HEK293 (cell line): ENCODE data around the gene FBXL13.

ENCODE experiments used
- CTCF ChIA-PET: fragments of 350-600 bp; formaldehyde crosslinking; extraction: SDS; loops from one replicate; lab custom pipeline; 2021; ENCODE audit warnings: antibody characterized with exemption; lab: Yijun Ruan, JAX
- POLR2A ChIA-PET: fragments of 300-600 bp; formaldehyde crosslinking; extraction: SDS; loops from one replicate; lab custom pipeline; 2020; ENCODE audit warnings: antibody characterized with exemption, inconsistent platforms; lab: Yijun Ruan, JAX
- H3K27ac ChIP-seq: fragments of 200-500 bp; sonication (Bioruptor generic); 2 replicates; pipeline ENCODE4 v1.5.1; 2014; ENCODE audit warnings: low read depth, low read length, control low read depth, inconsistent platforms; ENCODE audit errors: extremely low read depth
- H3K36me3 ChIP-seq, 2 experiments: fragments of 200-500 bp in 1 of 2; sonication (Bioruptor generic) in 1 of 2; 1 replicate in 1 of 2; 2 replicates in 1 of 2; pipeline ENCODE4 v1.5.1; 2014 to 2017; ENCODE audit warnings: inconsistent platforms in 2 of 2, low read length in 2 of 2; ENCODE audit not compliant: control insufficient read depth in 2 of 2, insufficient read depth in 1 of 2
- H3K4me1 ChIP-seq: fragments of 200-500 bp; sonication (Bioruptor generic); 2 replicates; pipeline ENCODE4 v1.5.1; 2014; ENCODE audit warnings: mild to moderate bottlenecking, low read length, inconsistent platforms; ENCODE audit not compliant: control insufficient read depth, insufficient read depth
- H3K4me3 ChIP-seq: 2 replicates; pipeline ENCODE4 v1.5.1; 2011; ENCODE audit warnings: low read depth, mild to moderate bottlenecking, control low read depth, low read length, moderate library complexity
- H3K9me3 ChIP-seq: fragments of 200-500 bp; sonication (Bioruptor generic); 2 replicates; pipeline ENCODE4 v1.5.1; 2014; ENCODE audit warnings: low read depth, low read length, inconsistent platforms; ENCODE audit not compliant: control insufficient read depth, insufficient read depth
- GLIS1 ChIP-seq: fragments of 450-650 bp; formaldehyde crosslinking; IDR thresholded peaks from 2 replicates; pipeline ENCODE4 v1.5.1; 2016; ENCODE audit warnings: missing biosample characterization, missing genetic modification characterization
- KLF10 ChIP-seq: fragments of 450-650 bp; IDR thresholded peaks from 2 replicates; pipeline ENCODE4 v1.5.1; 2018; ENCODE audit warnings: missing biosample characterization, mild to moderate bottlenecking, missing genetic modification characterization
- SCRT2 ChIP-seq: fragments of 450-650 bp; formaldehyde crosslinking; IDR thresholded peaks from 2 replicates; pipeline ENCODE4 v1.5.1; 2016; ENCODE audit warnings: missing biosample characterization, missing genetic modification characterization
- ZBTB7A ChIP-seq: fragments of 450-650 bp; formaldehyde crosslinking; IDR thresholded peaks from 2 replicates; pipeline ENCODE4 v1.5.1; 2016; ENCODE audit warnings: low read depth, missing biosample characterization, missing genetic modification characterization
- ZIC2 ChIP-seq: fragments of 450-650 bp; formaldehyde crosslinking; IDR thresholded peaks from 2 replicates; pipeline ENCODE4 v1.5.1; 2016; ENCODE audit warnings: missing biosample characterization, missing genetic modification characterization
- ZNF10 ChIP-seq: fragments of 450-650 bp; formaldehyde crosslinking; IDR thresholded peaks from 2 replicates; pipeline ENCODE4 v1.5.1; 2017; ENCODE audit warnings: missing biosample characterization, missing genetic modification characterization
- ZNF121 ChIP-seq: fragments of 450-650 bp; formaldehyde crosslinking; IDR thresholded peaks from 2 replicates; pipeline ENCODE4 v1.5.1; 2016; ENCODE audit warnings: missing biosample characterization, missing genetic modification characterization
- ZNF148 ChIP-seq: fragments of 450-650 bp; formaldehyde crosslinking; IDR thresholded peaks from 2 replicates; pipeline ENCODE4 v1.5.0; 2017; ENCODE audit warnings: missing biosample characterization, missing genetic modification characterization, borderline replicate concordance
- ZNF19 ChIP-seq: fragments of 450-650 bp; formaldehyde crosslinking; IDR thresholded peaks from 2 replicates; pipeline ENCODE4; 2016; ENCODE audit warnings: missing biosample characterization, missing genetic modification characterization, low read depth
- ZNF202 ChIP-seq: fragments of 450-650 bp; formaldehyde crosslinking; IDR thresholded peaks from 2 replicates; pipeline ENCODE4 v1.5.1; 2016; ENCODE audit warnings: missing biosample characterization, missing genetic modification characterization, borderline replicate concordance
- ZNF248 ChIP-seq: fragments of 450-650 bp; formaldehyde crosslinking; IDR thresholded peaks from 2 replicates; pipeline ENCODE4 v1.5.1; 2017; ENCODE audit warnings: missing biosample characterization, missing genetic modification characterization
- ZNF26 ChIP-seq: fragments of 450-650 bp; formaldehyde crosslinking; IDR thresholded peaks from 2 replicates; pipeline ENCODE4 v1.5.1; 2016; ENCODE audit warnings: missing biosample characterization, missing genetic modification characterization
- ZNF266 ChIP-seq: fragments of 450-650 bp; formaldehyde crosslinking; IDR thresholded peaks from 2 replicates; pipeline ENCODE4 v1.5.1; 2016; ENCODE audit warnings: missing biosample characterization, missing genetic modification characterization, low read depth
- ZNF366 ChIP-seq: fragments of 450-650 bp; formaldehyde crosslinking; conservative IDR thresholded peaks from 2 replicates; pipeline ENCODE4 v1.5.1; 2016; ENCODE audit warnings: missing biosample characterization, missing genetic modification characterization
- ZNF555 ChIP-seq: fragments of 450-650 bp; formaldehyde crosslinking; conservative IDR thresholded peaks from 2 replicates; pipeline ENCODE4 v1.5.1; 2017; ENCODE audit warnings: missing biosample characterization, mild to moderate bottlenecking, missing genetic modification characterization, inconsistent platforms
- ZNF558 ChIP-seq: fragments of 450-650 bp; formaldehyde crosslinking; IDR thresholded peaks from 2 replicates; pipeline ENCODE4 v1.5.1; 2016; ENCODE audit warnings: missing biosample characterization, missing genetic modification characterization
- ZNF600 ChIP-seq: fragments of 450-650 bp; formaldehyde crosslinking; IDR thresholded peaks from 2 replicates; pipeline ENCODE4 v1.5.1; 2016; ENCODE audit warnings: missing biosample characterization, missing genetic modification characterization
- ZNF610 ChIP-seq: fragments of 450-650 bp; formaldehyde crosslinking; IDR thresholded peaks from 2 replicates; pipeline ENCODE4 v1.5.1; 2016; ENCODE audit warnings: missing biosample characterization, missing genetic modification characterization, borderline replicate concordance
- ZNF658 ChIP-seq: fragments of 450-650 bp; formaldehyde crosslinking; IDR thresholded peaks from 2 replicates; pipeline ENCODE4; 2016; ENCODE audit warnings: missing biosample characterization, missing genetic modification characterization
- ZNF660 ChIP-seq: fragments of 450-650 bp; IDR thresholded peaks from 2 replicates; pipeline ENCODE4 v1.5.1; 2018; ENCODE audit warnings: missing biosample characterization, mild to moderate bottlenecking, missing genetic modification characterization
- ZNF791 ChIP-seq: fragments of 450-650 bp; formaldehyde crosslinking; IDR thresholded peaks from 2 replicates; pipeline ENCODE4 v1.5.1; 2016; ENCODE audit warnings: missing biosample characterization, missing genetic modification characterization
- ZNF843 ChIP-seq: fragments of 450-650 bp; formaldehyde crosslinking; IDR thresholded peaks from 2 replicates; pipeline ENCODE4 v1.5.1; 2016; ENCODE audit warnings: missing biosample characterization, missing genetic modification characterization
- TF ChIP-seq, protein P1 (sequence below): fragments of 450-650 bp; formaldehyde crosslinking; IDR thresholded peaks from 2 replicates; pipeline ENCODE4 v1.5.1; 2016; ENCODE audit warnings: missing biosample characterization, missing genetic modification characterization
- TF ChIP-seq, protein P2 (sequence below): fragments of 450-650 bp; formaldehyde crosslinking; IDR thresholded peaks from 2 replicates; pipeline ENCODE4 v1.5.1; 2016; ENCODE audit warnings: missing biosample characterization, missing genetic modification characterization, borderline replicate concordance

The FBXL13 gene

DNA sequence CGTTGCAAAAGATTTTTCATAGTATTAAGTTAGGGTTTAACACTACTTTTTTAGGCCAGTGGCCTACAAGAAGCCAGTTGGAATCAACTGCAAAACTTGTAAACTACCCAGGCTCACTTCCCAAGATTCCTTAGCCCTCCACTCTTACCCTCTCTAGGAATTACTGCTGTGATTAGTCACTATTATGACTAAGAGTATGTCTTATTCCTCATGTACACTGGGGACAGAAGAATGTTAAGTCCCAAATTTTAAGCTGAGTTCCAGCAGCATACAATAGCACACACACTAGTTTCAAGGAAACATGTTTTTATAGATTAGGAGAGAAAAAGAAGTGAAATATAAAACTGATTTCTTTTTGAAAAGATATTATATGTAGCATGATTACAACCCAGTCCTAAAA, 42.8 kb downstream of the FBXL13 start (continued):
- TF ChIP-seq ZNF660 (tag by site-specific recombination): no peak
- TF ChIP-seq ZNF791: no peak
- TF ChIP-seq ZNF10 (tag by site-specific recombination): no peak
- TF ChIP-seq ZNF658 (tag by site-specific recombination): no peak

DNA sequence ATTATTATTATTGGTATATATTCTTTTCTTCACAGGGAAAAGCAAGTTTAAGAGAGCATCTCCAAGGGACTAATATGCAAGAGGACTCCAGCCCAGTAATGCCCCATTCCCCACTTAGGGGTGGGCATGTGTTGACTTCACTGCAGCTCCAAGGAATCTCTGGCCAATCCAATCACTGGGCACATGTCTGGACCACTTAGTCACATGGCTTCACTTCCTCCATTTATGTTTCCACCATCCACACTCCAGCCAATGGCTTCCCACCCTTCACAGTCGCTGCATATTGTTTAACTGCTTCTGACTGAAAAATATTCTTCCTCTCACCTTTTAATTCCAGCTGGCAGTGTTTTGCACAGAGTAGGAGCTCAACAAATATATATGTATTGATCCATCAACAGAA, 43.6 kb downstream of the FBXL13 start:
- ChIA-PET CTCF (no interaction called here), POLR2A (no interaction called here)
- Histone ChIP-seq H3K9me3 (no peaks in the 10 kb centered on the region), H3K27ac (no peak overlapping the region), H3K4me1 (no peaks in the 10 kb centered on the region), H3K36me3 (no peaks in the 10 kb centered on the region), H3K4me3 (no peak overlapping the region)
- TF ChIP-seq, protein P1, sequence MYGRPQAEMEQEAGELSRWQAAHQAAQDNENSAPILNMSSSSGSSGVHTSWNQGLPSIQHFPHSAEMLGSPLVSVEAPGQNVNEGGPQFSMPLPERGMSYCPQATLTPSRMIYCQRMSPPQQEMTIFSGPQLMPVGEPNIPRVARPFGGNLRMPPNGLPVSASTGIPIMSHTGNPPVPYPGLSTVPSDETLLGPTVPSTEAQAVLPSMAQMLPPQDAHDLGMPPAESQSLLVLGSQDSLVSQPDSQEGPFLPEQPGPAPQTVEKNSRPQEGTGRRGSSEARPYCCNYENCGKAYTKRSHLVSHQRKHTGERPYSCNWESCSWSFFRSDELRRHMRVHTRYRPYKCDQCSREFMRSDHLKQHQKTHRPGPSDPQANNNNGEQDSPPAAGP (tag by site-specific recombination): no peak
- TF ChIP-seq SCRT2 (no peak), ZNF558 (tag by site-specific recombination) (no peak), ZNF266 (no peak), ZNF555 (tag by site-specific recombination) (no peak), ZIC2 (no peak), ZNF26 (tag by site-specific recombination) (no peak), GLIS1 (tag by site-specific recombination) (no peak), ZNF366 (no peak), ZNF19 (tag by site-specific recombination) (no peak), ZNF202 (no peak), ZNF121 (no peak), ZNF843 (tag by site-specific recombination) (no peak), ZBTB7A (tag by site-specific recombination) (no peak), ZNF148 (tag by site-specific recombination) (no peak), KLF10 (tag by site-specific recombination) (no peak), ZNF610 (tag by site-specific recombination) (no peak), ZNF248 (tag by site-specific recombination) (no peak), ZNF600 (no peak)
- TF ChIP-seq, protein P2, sequence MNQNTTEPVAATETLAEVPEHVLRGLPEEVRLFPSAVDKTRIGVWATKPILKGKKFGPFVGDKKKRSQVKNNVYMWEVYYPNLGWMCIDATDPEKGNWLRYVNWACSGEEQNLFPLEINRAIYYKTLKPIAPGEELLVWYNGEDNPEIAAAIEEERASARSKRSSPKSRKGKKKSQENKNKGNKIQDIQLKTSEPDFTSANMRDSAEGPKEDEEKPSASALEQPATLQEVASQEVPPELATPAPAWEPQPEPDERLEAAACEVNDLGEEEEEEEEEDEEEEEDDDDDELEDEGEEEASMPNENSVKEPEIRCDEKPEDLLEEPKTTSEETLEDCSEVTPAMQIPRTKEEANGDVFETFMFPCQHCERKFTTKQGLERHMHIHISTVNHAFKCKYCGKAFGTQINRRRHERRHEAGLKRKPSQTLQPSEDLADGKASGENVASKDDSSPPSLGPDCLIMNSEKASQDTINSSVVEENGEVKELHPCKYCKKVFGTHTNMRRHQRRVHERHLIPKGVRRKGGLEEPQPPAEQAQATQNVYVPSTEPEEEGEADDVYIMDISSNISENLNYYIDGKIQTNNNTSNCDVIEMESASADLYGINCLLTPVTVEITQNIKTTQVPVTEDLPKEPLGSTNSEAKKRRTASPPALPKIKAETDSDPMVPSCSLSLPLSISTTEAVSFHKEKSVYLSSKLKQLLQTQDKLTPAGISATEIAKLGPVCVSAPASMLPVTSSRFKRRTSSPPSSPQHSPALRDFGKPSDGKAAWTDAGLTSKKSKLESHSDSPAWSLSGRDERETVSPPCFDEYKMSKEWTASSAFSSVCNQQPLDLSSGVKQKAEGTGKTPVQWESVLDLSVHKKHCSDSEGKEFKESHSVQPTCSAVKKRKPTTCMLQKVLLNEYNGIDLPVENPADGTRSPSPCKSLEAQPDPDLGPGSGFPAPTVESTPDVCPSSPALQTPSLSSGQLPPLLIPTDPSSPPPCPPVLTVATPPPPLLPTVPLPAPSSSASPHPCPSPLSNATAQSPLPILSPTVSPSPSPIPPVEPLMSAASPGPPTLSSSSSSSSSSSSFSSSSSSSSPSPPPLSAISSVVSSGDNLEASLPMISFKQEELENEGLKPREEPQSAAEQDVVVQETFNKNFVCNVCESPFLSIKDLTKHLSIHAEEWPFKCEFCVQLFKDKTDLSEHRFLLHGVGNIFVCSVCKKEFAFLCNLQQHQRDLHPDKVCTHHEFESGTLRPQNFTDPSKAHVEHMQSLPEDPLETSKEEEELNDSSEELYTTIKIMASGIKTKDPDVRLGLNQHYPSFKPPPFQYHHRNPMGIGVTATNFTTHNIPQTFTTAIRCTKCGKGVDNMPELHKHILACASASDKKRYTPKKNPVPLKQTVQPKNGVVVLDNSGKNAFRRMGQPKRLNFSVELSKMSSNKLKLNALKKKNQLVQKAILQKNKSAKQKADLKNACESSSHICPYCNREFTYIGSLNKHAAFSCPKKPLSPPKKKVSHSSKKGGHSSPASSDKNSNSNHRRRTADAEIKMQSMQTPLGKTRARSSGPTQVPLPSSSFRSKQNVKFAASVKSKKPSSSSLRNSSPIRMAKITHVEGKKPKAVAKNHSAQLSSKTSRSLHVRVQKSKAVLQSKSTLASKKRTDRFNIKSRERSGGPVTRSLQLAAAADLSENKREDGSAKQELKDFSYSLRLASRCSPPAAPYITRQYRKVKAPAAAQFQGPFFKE (tag by site-specific recombination): no peak
